B cell (primary cell): ENCODE data around the gene DKC1. TPM values are rescaled to one million over a fixed set of nuclear protein-coding genes. Genes with fewer than 3 reads are reported as not detected.

Experiments used
- ATAC-seq: fragments of 200-7000 bp; cut with Tn5 transposase; one replicate; pipeline ENCODE4 v1.10.0; 2021; ENCODE audit warnings: low read depth, mild to moderate bottlenecking, moderate number of reproducible peaks, moderate library complexity
- CTCF ChIA-PET: fragments of 350-600 bp; sonication (Branson Sonifier 250); formaldehyde crosslinking; loops from one replicate; lab custom pipeline; 2021; ENCODE audit warnings: antibody characterized with exemption, inconsistent platforms; lab: Charles Lee
- POLR2A ChIA-PET: fragments of 350-600 bp; sonication (Branson Sonifier 250); formaldehyde crosslinking; loops from one replicate; lab custom pipeline; 2021; ENCODE audit warnings: antibody characterized with exemption; lab: Charles Lee
- DNase-seq: peaks from one replicate; pipeline ENCODE4 v3.0.0; 2013
- H2AFZ ChIP-seq: 2 replicates; pipeline ENCODE4 v1.6.1; 2012; ENCODE audit warnings: mild to moderate bottlenecking, low read depth, low read length; ENCODE audit not compliant: insufficient read depth, poor library complexity, severe bottlenecking
- H3K27ac ChIP-seq, 2 donors: 1 replicate in 1 of 2; 2 replicates in 1 of 2; pipeline ENCODE4 v1.5.1; 2012 to 2013; ENCODE audit warnings: low read length in 2 of 2, mild to moderate bottlenecking in 2 of 2, moderate library complexity in 1 of 2
- H3K27me3 ChIP-seq, 4 experiments: fragments of 200-600 bp in 1 of 4; sonication (generic) in 1 of 4; replicated peaks in 1 of 4; 1 replicate in 2 of 4; 2 replicates in 2 of 4; pipeline versions ENCODE4 v1.6.1 to v1.7.0; 2013 to 2016; ENCODE audit warnings: low read length in 3 of 4, mild to moderate bottlenecking in 2 of 4, mixed read lengths in 1 of 4, moderate library complexity in 1 of 4; ENCODE audit not compliant: insufficient read depth in 4 of 4, control insufficient read depth in 3 of 4; ENCODE audit errors: control extremely low read depth in 1 of 4
- H3K36me3 ChIP-seq, 2 experiments: replicated peaks in 1 of 2; 1 replicate in 1 of 2; 2 replicates in 1 of 2; pipeline versions ENCODE4 v1.6.1 to v1.7.1; 2013; ENCODE audit warnings: low read length in 1 of 2; ENCODE audit not compliant: insufficient read depth in 2 of 2, control insufficient read depth in 1 of 2; ENCODE audit errors: control extremely low read depth in 1 of 2, extremely low read depth in 1 of 2
- H3K4me1 ChIP-seq, 2 donors: fragments of 200-600 bp in 1 of 2; sonication (generic) in 1 of 2; 1 replicate in 1 of 2; 2 replicates in 1 of 2; pipeline versions ENCODE4 v1.5.1 to v1.6.1; 2013 to 2017; ENCODE audit warnings: low read length in 2 of 2; ENCODE audit not compliant: control insufficient read depth in 2 of 2, insufficient read depth in 2 of 2
- H3K4me2 ChIP-seq: replicated peaks from 2 replicates; pipeline ENCODE3; 2012; ENCODE audit warnings: mild to moderate bottlenecking, low read depth, low read length; ENCODE audit not compliant: poor library complexity, severe bottlenecking
- H3K4me3 ChIP-seq, 5 experiments: fragments of 200-600 bp in 1 of 5; sonication (generic) in 1 of 5; 1 replicate in 3 of 5; 2 replicates in 2 of 5; pipeline versions ENCODE4 v1.5.1 to v1.7.0; 2011 to 2016; ENCODE audit warnings: low read length in 4 of 5, mild to moderate bottlenecking in 4 of 5, low read depth in 2 of 5, control low read depth in 1 of 5, moderate library complexity in 1 of 5; ENCODE audit not compliant: insufficient read depth in 1 of 5; ENCODE audit errors: control extremely low read depth in 1 of 5, extremely low read depth in 1 of 5
- H3K79me2 ChIP-seq: fragments of 200-600 bp; sonication (generic); one replicate; pipeline ENCODE4 v1.6.0; 2016; ENCODE audit warnings: low read length; ENCODE audit not compliant: control insufficient read depth, insufficient read depth
- H3K9ac ChIP-seq: fragments of 200-600 bp; sonication (generic); 2 replicates; pipeline ENCODE4 v1.6.1; 2017; ENCODE audit warnings: mild to moderate bottlenecking, low read length, moderate library complexity
- H3K9me3 ChIP-seq, 3 donors: one replicate each; pipeline versions ENCODE4 v1.6.1 to v1.7.1; 2013; ENCODE audit warnings: low read length in 2 of 3; ENCODE audit not compliant: control insufficient read depth in 2 of 3, insufficient read depth in 1 of 3; ENCODE audit errors: control extremely low read depth in 1 of 3
- H4K20me1 ChIP-seq: 2 replicates; pipeline ENCODE4 v1.6.0; 2012; ENCODE audit warnings: mild to moderate bottlenecking, low read length; ENCODE audit not compliant: insufficient read depth, control insufficient read depth, poor library complexity, severe bottlenecking
- H3K27ac Mint-ChIP-seq: one replicate; pipeline ENCODE4 v1.8.0; 2021; ENCODE audit warnings: mixed read lengths
- H3K27me3 Mint-ChIP-seq: one replicate; pipeline ENCODE4 v1.8.0; 2021; ENCODE audit warnings: mixed read lengths
- H3K4me1 Mint-ChIP-seq: one replicate; pipeline ENCODE4 v1.8.0; 2021; ENCODE audit warnings: mixed read lengths
- H3K4me3 Mint-ChIP-seq: one replicate; pipeline ENCODE4 v1.8.0; 2021; ENCODE audit warnings: mixed read lengths
- H3K9me3 Mint-ChIP-seq: one replicate; pipeline ENCODE4 v1.8.0; 2022; ENCODE audit warnings: mixed read lengths; ENCODE audit not compliant: insufficient read depth
- CTCF ChIP-seq: fragments of 200-600 bp; IDR thresholded peaks from one replicate; pipeline ENCODE4 v1.8.0; 2022; ENCODE audit warnings: antibody characterized with exemption, mild to moderate bottlenecking
- EZH2 ChIP-seq: IDR thresholded peaks from 2 replicates; pipeline ENCODE4 v1.6.1; 2012; ENCODE audit warnings: borderline replicate concordance, low read depth, mild to moderate bottlenecking, moderate library complexity, low read length; ENCODE audit not compliant: insufficient read depth, poor library complexity, severe bottlenecking
- WGBS: methylation state at CpG from one replicate; pipeline ENCODE4 v1.1.5; 2013; ENCODE audit warnings: missing lambda C conversion rate; ENCODE audit not compliant: insufficient coverage; 5-methylcytosine and 5-hydroxymethylcytosine counted together
- intact Hi-C: fragments of 100-400 bp; cut with micrococcal nuclease; formaldehyde crosslinking; loops from one replicate; pipeline ENCODE4 v1.10.0; 2022
- polyA plus RNA-seq: library from polyadenylated mRNA; depleted of rRNA; stranded (reverse); fragments of >200 nt; gene quantifications from 2 replicates; pipeline ENCODE4 v1.2.3, GENCODE V29; 2012
- total RNA-seq, 2 donors: library from RNA; stranded (reverse); fragments of 120-200 nt in 1 of 2; gene quantifications; 1 replicate in 1 of 2; 2 replicates in 1 of 2; pipeline versions ENCODE4 v1.2.3 to v1.2.4, GENCODE V29; 2013 to 2022

The DKC1 gene
- total and polyA plus RNA-seq, 2 donors (not counting 1 experiment from before 2014, with no cell fraction given): 18.8 to 73.5 TPM

GRCh38 chrX:154800478-154801210 is 38.0 kb downstream of the DKC1 start:
- Mint-ChIP-seq H3K9me3 (no peaks in the 10 kb centered on the region), H3K27me3 (no peaks in the 10 kb centered on the region), H3K4me3 (no peak overlapping the region), H3K27ac (no peak overlapping the region), H3K4me1 (peaks cover 34% of the 10 kb centered on the region)
- no peak overlapping the region for H3K4me3 ChIP-seq
- DNase-seq (no peak), ATAC-seq (no peak)
- no peaks in the 10 kb centered on the region for H3K27me3 ChIP-seq
- CTCF ChIA-PET: no interaction called here
- no CpG with 5 or more reads among the region's 8 CpGs for WGBS
- peaks cover 13 to 17% of the 10 kb centered on the region in 2 donors for H3K4me1 ChIP-seq
- no peak overlapping the region for H3K27ac ChIP-seq
- POLR2A ChIA-PET: no interaction called here
- TF ChIP-seq CTCF (no peak), EZH2 (no peak)
- H3K4me2 ChIP-seq: peak overlapping the region; percentile 18
- H4K20me1 ChIP-seq: no peaks in the 10 kb centered on the region
- no peaks in the 10 kb centered on the region for H3K36me3 ChIP-seq
- peak overlapping the region; percentile 54 for H2AFZ ChIP-seq
- H3K79me2 ChIP-seq: no peaks in the 10 kb centered on the region
- no peak overlapping the region for H3K9ac ChIP-seq
- H3K9me3 ChIP-seq: no peaks in the 10 kb centered on the region
- intact Hi-C loops: loop anchor here (10.0 kb wide), 1 partner anchor 224 kb away; the partner anchor contains the start of genes F8 and FUNDC2

GRCh38 chrX:154802947-154803346 is 40.3 kb downstream of the DKC1 start:
- Mint-ChIP-seq H3K9me3 (no peaks in the 10 kb centered on the region), H3K27ac (no peak overlapping the region), H3K4me1 (peaks cover 30% of the 10 kb centered on the region), H3K4me3 (no peak overlapping the region), H3K27me3 (no peaks in the 10 kb centered on the region)
- no peak overlapping the region for H3K27ac ChIP-seq
- ATAC-seq (no peak), DNase-seq (no peak)
- no peaks in the 10 kb centered on the region for H3K9me3 ChIP-seq
- no peaks in the 10 kb centered on the region for H4K20me1 ChIP-seq
- no peak overlapping the region for H3K9ac ChIP-seq
- no peaks in the 10 kb centered on the region for H3K27me3 ChIP-seq
- intact Hi-C loops: loop anchor here (10.0 kb wide), 1 partner anchor 222 kb away; the partner anchor contains the start of genes F8 and FUNDC2
- TF ChIP-seq CTCF: no peak
- no peak for TF ChIP-seq EZH2
- ChIA-PET CTCF (no interaction called here), POLR2A (no interaction called here)
- no peak overlapping the region for H3K4me3 ChIP-seq
- H3K4me1 ChIP-seq: peaks cover 16 to 21% of the 10 kb centered on the region in 2 donors
- H3K36me3 ChIP-seq: no peaks in the 10 kb centered on the region
- no peak overlapping the region for H2AFZ ChIP-seq
- no CpG with 5 or more reads among the region's 2 CpGs for WGBS
- H3K4me2 ChIP-seq: no peak overlapping the region
- H3K79me2 ChIP-seq: no peaks in the 10 kb centered on the region
